Tibial nerve (tissue), 4 donors: ENCODE results near the gene SLC38A3.
A peak's percentile ranks its signal among the peaks of the same experiment; 100 is the strongest.

Source experiments
- CTCF ChIP-seq, 5 experiments: fragments of 200-600 bp in 3 of 5; fragments of 450-650 bp in 2 of 5; sonication (generic) in 3 of 5; IDR thresholded peaks; one replicate each; pipeline ENCODE4 v1.5.1; 2016 to 2019; ENCODE audit warnings: antibody characterized with exemption in 5 of 5, mild to moderate bottlenecking in 3 of 5, moderate library complexity in 2 of 5
- EP300 ChIP-seq, 2 donors: sonication (generic); formaldehyde crosslinking; IDR thresholded peaks; one replicate each; pipeline ENCODE4 v1.6.1; 2017; ENCODE audit warnings: antibody characterized with exemption in 2 of 2, mild to moderate bottlenecking in 1 of 2
- POLR2A ChIP-seq, 2 donors: fragments of 450-650 bp; IDR thresholded peaks; one replicate each; pipeline ENCODE4 v1.6.1; 2017; ENCODE audit warnings: antibody characterized with exemption in 2 of 2, mild to moderate bottlenecking in 2 of 2, moderate library complexity in 2 of 2

GRCh38 chr3:50246517-50246954 lies 41.5 kb downstream of the SLC38A3 start:
- peak in 1 of 5 experiments; percentile 12 for TF ChIP-seq CTCF (IDR thresholded peaks at IDR 0.05)
- no peak for TF ChIP-seq POLR2A (IDR thresholded peaks at IDR 0.05)
- no peak for TF ChIP-seq EP300 (IDR thresholded peaks at IDR 0.05)
